ENCODE data around the gene PDE4B.
A peak's percentile ranks its signal among the peaks of the same experiment; 100 is the strongest.

PDE4B gene

GRCh38 chr1:66351478-66351877, 558.8 kb downstream of the PDE4B start:
- DNase-seq: no peak

GRCh38 chr1:66351913-66352312, 559.2 kb downstream of the PDE4B start:
- DNase-seq: peak; percentile 32

GRCh38 chr1:66352792-66353191, 560.1 kb downstream of the PDE4B start:
- no peak for DNase-seq

- no peak for DNase-seq
Observed at GRCh38 chr1:66353257-66353656, 560.6 kb downstream of the PDE4B start.

- DNase-seq: no peak
Observed at GRCh38 chr1:66354311-66355201, 561.9 kb downstream of the PDE4B start.

GRCh38 chr1:66355756-66356155, 563.1 kb downstream of the PDE4B start:
- no peak for DNase-seq

GRCh38 chr1:66356605-66357004, 563.9 kb downstream of the PDE4B start:
- DNase-seq: no peak

GRCh38 chr1:66357021-66357420, 564.3 kb downstream of the PDE4B start:
- no peak for DNase-seq

GRCh38 chr1:66357478-66358197, 564.9 kb downstream of the PDE4B start:
- no peak for DNase-seq

- no peak for DNase-seq
Observed at GRCh38 chr1:66359269-66359668, 566.6 kb downstream of the PDE4B start.

GRCh38 chr1:66359815-66360214, 567.1 kb downstream of the PDE4B start:
- DNase-seq: no peak

- no peak for DNase-seq
Observed at GRCh38 chr1:66360285-66360724, 567.6 kb downstream of the PDE4B start.

- no peak for DNase-seq
Observed at GRCh38 chr1:66364578-66365391, 572.1 kb downstream of the PDE4B start.

GRCh38 chr1:66365635-66366034, 572.9 kb downstream of the PDE4B start:
- DNase-seq: no peak

- DNase-seq: no peak
Observed at GRCh38 chr1:66366634-66367033, 573.9 kb downstream of the PDE4B start.

GRCh38 chr1:66367369-66367768, 574.7 kb downstream of the PDE4B start:
- DNase-seq: no peak

GRCh38 chr1:66368261-66368660, 575.6 kb downstream of the PDE4B start:
- DNase-seq: no peak

GRCh38 chr1:66370462-66370971, 577.8 kb downstream of the PDE4B start:
- DNase-seq: no peak

GRCh38 chr1:66371233-66372005, 578.7 kb downstream of the PDE4B start:
- no peak for DNase-seq

GRCh38 chr1:66372522-66373101, 579.9 kb downstream of the PDE4B start:
- no peak for DNase-seq

- no peak for DNase-seq
Observed at GRCh38 chr1:66373157-66373591, 580.5 kb downstream of the PDE4B start.

GRCh38 chr1:66374148-66374547, 581.5 kb downstream of the PDE4B start:
- DNase-seq: no peak
